HG02798 (cell line): ENCODE data around the gene CCT8.

ENCODE experiments used
- ATAC-seq: cut with Tn5 transposase; IDR thresholded peaks from one replicate; pipeline ENCODE4 v1.9.1; 2021; ENCODE audit warnings: mild to moderate bottlenecking; ENCODE audit not compliant: unreplicated experiment, poor library complexity

CCT8 gene, protein sequence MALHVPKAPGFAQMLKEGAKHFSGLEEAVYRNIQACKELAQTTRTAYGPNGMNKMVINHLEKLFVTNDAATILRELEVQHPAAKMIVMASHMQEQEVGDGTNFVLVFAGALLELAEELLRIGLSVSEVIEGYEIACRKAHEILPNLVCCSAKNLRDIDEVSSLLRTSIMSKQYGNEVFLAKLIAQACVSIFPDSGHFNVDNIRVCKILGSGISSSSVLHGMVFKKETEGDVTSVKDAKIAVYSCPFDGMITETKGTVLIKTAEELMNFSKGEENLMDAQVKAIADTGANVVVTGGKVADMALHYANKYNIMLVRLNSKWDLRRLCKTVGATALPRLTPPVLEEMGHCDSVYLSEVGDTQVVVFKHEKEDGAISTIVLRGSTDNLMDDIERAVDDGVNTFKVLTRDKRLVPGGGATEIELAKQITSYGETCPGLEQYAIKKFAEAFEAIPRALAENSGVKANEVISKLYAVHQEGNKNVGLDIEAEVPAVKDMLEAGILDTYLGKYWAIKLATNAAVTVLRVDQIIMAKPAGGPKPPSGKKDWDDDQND

DNA sequence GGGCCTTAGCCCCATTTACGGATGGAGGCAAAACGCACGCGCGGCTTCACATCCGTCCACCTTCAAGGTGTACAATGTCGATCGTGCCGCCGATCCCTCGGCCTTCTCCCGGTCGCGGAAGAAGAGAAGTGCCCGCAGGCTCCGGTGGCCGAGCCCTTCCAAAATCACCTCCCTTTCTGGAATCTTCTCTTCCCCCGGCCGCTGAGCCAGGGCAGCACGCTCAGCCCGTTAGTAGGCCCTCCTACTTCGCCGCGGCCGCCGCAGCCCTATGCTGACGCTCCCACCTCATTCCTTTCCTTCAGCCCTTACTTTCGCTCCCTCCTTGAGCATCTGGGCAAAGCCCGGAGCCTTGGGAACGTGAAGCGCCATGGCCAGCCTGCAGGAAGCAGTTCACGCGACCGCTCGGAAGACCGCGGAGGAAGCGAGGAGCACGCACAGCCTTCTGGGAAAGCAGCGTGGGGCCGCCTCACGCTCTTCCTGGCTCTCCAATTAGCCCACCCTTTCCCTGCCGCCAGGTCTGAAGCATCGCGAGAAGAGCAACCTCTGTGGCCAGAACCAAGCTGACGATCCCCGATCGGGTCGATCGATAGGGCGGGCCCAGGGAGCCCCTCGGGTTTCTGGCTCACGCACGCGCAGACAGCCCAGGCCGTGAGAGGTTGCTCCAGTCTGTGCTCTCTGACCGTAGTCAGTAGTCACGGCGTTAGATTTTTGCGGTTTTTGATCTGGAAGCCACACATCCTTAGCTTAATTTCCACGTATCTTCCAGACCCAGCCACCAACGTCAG is at the start of gene CCT8:
CCT8 (minus strand) TSS at position 427 of the 785 bp plus-strand sequence; CDS start at position 369, 58 bp downstream.
- peak; percentile 94 for ATAC-seq

DNA sequence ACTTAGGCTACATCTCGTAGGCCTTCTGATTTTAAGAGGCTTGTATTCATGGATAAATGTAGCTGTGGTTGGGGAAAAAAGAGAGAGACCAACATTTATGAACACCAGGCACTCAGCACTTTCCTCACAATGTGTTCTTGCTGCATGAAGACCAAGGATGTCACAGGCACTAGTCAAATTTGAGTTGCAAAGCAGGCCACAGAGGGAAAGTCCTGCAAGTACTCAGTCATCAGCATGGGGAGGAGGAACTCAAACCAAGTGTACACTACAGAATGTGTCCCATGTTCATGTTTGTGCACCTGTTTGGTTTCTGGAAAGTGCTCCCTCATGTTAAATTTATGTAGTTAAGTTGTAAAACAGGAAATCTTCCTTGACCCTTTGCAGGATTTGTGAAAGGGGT is 48.3 kb upstream of the CCT8 start:
- peak; percentile 74 for ATAC-seq

DNA sequence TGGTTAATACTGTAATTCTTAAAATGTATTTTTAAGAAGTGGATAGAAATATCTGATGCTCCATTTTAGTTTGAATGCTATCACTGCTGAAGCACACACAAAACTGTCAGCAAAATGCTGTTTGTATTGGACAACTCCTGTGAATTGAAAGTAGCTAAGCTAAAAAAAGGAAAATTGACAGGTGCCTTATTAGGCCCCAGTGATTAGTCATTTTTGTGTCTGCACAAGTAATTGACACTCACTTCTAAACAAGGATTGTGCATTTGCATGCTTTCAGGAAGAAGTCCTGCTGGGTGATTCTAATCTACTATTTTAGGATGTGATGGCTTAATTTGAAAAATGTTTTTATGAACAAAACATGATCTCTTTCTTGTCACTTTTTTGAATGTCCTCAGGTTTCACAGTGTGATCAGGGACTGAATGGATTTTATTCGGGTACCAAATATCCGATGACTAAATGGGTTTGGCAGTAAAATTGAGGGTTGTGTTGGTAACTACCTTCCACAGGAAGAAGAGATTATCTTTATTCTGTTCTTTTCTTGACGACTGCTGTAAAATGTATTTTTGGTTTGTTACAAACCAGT is 44.0 kb upstream of the CCT8 start:
- ATAC-seq = peak; percentile 49

DNA sequence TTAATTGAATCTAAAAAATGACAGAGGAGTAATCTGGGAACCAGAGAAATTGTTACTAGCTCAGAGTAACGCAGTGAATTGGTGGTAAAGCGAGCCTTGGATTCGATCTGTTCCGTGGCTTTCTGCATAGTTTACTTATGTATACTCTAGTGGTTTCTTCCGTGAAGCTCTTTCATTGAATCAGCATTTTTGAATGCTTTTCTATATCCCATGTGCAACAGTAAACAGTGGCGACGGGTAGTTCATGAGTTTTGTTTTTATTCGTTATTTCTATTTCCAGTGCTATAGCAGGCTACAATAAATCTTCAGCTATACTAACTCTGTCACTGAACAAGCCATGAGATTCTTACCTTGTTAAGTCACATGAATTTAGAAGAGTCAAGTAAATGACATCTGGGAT is 42.5 kb upstream of the CCT8 start:
- ATAC-seq = no peak

DNA sequence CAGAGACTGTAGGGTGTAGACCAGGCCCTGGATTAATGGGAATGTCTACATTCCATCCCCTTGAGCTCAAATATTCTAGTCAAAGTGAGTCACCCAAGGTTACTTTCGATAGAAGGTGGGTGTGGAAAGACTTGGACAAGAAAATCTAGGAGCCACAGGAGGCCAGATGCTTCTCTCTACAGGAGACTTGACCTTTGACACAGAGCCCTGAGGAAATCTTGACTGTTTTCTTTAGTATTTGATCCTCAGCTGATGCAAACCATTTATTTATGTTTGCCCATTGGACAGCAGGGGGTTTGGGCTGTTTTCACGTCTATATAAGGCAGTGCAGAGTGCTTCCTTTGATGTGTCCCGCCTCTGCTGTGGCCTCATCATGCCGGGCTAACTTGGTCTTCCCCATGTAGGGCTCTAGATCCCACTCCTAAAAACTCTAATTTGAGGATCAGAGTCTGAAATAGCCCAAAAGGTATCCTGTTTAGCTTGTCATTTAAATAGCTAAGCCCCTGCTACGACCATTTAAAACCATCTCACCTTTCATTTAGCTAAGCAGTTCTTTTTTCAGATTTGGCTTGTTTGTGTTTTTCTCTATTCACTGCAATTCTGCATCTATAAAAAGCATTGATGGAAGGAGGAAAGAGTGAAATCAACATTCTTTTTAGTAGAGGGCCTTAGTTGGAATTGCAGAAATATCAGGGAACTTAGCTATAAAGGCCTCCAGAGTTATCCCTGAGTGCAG is 41.5 kb upstream of the CCT8 start:
- ATAC-seq = no peak

DNA sequence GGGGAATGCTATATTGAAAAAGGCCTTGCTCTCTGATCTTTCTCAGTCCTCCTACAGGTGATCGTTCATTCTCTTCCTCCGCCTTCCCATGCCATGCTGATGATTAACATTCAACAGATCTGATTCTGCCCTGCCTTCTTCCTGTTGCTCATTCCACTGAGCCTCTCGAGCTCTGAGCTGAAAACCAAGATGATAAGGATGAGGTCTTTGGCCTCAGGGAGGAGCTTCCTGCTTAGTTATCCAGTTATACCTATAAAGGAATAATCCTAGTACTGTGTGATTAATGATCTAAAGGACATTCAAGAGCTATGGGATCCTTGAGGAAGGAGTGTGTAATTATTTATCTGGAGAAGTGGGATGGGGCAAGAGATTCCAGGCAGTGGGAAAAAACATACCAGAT is 31.8 kb upstream of the CCT8 start:
- ATAC-seq = no peak

DNA sequence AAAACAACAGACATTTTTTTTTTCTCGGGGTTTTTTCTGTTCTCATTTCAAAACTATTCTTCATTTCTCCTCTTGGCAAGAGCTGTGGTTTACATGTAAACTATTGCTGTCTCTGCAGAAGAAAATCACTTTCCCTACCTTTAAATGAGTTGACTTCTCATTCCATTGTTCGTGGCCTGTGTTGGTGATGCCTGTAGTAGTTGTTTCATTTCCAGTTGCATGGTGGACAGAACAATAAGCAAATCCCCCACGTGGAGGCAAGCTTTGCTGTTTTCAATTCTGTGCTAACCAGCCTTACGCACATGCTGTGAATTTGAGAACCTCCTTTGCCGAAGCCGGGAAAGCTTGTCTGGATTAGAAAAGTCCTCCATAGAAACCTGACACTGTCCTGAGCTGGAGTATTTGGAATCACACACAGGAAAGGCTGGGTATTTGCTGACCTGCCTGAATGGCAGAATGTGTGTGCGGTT is 30.8 kb upstream of the CCT8 start:
- ATAC-seq = peak; percentile 71

DNA sequence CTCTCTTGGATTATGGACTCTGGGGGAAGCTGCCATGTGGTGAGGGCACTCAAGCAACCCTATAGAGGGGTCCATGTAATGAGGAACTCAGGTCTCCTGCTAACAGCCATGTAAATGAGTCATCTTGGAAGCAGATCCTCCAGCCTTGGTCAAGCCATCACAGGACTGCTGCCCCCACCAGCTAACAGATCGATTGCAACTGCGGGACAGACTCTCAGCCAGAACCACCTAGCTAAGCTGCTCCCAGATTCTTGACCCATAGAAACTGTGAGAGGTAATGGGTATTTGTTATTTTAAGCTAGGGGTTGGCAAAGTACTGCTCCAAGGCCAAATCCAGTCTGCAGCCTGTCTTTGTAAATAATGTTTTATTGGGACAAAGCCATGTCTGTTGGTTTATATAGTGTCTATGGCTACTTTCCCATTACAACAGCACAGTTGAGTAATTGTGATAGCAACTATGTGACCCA is 29.4 kb upstream of the CCT8 start:
- ATAC-seq = no peak

DNA sequence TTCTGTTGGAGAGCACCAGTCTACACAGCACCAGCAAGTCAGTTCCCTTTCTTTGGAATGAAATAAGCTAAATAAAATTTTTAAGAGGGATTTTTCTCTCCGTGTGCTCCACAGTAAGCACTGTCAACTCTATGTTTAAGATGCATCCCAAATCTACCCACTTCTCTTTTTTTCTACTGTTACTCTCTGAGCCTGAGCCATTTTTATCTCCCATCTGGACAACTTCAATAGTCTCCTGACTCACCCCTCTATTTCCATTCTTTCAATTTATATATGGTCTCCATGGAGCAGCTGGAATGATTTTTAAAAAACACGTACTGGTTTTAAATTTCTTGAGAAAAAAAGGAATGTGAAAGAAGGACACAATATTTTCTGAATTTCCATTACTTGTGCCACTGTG is 24.7 kb upstream of the CCT8 start:
- ATAC-seq = no peak

DNA sequence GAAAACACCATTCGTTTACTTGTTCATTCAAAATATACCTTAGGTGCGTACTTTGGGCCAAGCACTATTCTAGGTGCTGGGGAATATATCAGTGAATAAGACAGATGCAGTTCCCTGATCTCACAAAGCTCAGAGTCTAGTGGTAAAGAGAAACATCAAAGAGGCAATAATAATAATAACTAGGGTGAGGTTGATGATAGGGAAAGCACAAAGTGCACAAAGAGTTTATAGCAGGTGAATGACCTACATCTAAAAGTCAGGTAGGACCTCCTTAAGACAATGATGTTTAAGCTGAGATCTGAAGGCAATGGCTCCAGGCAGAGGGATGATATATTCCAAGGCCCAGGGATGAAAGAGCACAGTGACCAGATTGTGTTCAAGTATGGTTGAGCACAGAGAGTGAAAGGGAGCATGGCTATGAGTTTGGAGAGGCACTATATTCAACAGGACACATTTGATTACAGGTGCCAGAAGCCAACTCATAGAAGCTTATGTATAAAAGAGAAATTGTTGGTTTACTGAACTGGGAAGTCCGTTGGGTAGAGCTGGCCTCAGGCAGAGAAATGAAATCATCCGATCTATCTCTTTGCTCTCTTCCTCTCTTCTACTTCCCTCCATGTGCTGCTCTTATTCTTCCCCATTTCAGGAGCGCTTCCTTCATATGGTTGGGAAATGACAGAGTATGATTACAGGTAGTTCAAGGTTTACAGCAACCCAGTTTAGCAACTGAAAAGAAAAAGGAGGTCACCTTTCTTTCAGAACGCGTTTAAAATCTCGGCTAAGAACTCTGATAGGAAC is 23.0 kb upstream of the CCT8 start:
- ATAC-seq = no peak

DNA sequence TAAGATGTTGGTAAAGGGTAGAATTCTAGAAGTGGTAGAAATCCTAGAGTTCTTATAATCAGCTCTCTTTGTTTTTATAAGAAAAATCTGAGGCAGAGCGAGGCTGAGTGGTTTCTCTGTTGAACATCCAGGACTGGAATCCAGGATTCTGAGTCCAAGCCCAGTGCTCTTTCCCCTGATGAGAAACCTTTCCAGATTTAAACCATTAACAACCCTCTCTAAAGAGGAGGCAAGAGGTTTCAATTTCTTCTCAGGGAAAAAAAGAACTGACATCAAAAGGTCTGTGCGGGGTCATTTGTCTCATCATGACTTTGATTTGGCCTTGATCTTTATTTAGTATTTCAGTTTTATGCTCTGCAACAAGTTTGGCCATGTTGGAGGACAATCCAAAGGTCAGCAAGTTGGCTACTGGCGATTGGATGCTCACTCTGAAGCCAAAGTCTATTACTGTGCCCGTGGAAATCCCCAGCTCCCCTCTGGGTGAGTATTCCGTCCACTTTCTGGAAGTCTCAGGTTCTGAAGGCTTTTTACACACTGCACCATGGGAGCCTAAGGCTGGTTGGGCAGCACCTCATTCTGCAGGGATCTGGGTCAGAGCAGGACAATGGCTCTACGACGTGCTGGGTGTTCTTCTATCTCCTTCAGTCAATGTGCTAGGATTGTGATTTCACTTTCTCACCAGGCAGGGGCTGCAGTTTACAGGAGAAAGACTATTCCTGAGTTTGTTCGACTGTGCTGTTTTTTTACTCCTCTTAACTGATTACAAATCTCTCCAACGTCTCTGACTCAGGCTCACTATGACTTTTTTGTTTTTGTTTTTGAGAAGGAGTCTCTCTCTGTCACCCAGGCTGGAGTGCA is 18.9 kb upstream of the CCT8 start:
- ATAC-seq = no peak

DNA sequence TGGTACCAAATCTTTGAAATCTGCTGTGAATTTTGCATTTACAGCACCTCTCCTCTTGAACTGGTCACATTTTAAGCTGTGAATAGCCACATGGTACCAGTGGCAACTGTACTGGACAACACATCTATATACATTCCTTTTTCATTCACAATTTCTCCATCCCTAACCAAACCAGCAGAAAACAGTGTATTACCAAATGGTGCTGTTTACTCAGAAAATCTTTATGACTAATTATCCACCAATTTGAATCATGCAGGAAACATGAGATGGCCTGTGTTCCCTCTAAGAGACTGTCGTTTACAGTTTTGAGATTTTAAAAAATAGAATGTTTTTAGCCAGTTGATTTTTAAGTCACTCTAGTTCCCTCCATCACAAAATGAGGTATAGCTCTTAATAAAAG is 17.6 kb upstream of the CCT8 start:
- no peak for ATAC-seq

DNA sequence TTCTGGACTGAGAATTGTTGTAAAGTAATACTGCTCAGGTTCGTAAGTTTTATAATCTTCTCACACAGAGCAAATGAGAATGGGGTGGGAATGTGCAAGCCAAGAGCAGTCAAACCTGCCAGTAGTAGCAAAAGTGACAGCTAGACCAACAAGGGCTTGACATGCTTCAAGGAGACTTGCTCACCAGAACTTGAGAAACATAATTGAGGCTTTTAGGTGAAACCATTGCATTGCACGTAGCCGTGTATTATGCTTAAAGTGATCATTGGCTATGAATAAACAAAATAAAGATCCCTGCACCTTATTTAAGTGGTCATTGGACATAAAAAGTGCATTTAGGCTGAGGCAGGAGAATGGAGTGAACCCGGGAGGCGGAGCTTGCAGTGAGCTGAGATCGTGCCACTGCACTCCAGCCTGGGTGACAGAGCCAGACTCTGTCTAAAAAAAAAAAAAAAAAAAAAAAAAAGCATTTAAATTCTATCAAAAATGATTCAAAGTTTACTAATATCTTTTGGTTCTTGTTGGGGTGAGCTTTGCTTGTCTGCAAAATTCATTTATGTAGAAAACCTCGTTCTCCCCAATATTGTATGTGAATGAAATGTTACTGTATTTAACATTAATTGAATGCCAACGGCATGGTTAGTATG is 11.8 kb upstream of the CCT8 start:
- no peak for ATAC-seq

DNA sequence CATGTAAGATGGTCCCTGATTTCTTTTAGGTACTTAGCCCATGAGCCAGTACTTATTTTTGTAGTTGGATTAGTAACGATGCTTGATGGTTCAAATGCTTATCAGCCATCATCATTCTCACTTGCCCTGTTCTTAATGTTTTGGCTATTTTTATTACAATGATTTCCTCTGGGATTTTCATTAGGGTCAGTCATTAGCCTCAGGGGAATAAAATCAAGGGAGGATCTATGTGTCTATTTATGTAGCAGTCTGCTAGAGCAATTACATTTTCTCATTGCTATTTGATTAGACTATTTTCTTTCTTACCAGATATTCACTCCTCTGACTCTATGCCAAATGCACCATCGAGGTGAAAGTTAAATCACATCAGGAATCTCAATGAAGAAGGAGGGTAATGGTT is 10.9 kb upstream of the CCT8 start:
- ATAC-seq = no peak

DNA sequence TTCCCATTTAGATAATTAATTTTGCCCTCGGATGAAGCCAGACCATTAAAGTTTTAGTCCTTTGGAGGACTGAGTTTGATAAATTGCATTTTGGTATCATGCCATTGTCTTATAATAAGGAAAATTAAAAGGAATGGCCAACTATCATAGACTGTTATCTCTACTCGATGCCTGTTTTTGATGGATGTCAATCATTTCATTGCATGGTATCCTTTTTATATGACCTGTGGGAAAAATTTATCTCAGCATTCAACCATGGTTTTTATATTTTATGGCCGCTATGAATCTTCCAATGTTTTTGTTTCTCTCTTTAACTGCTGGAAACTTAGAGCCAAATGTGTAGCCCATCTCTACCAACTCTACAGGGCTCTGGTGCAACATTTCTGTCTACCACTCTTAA is 9.9 kb upstream of the CCT8 start:
- no peak for ATAC-seq

DNA sequence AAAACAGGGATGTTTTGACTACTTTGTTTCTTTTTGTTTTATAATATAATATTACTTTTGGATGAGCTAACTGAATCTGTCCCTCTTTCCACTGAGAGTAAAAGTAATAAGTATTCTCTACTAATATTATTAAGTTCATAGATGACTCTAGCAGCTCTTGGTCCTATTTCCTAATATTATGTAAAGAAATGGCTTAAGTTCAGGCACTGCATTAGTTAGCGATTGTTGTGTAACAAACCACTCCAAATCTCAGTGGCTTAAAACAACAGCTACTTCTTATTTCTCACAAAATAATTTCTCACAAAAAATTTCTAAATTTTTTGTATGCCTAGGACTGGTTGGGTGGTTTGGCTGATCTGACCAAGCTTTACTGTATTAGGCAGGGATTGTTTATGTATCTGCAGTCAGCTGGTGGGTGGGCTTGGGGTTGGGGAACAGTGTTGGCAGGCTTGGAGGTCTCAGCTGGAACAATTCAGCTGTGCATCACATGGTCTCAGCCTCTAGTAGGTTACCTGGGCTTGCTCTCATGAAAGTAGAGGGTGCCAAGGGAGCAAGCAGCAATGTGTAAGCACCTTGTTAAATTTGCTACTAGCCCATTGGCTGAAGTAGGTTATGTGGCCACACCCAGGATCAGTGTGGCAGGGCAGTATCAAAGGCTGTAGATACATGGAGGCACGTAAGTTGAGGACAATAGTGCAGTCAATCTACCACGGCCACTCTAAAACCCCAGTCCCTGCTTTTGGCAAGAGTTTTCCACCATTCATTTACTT is 8.8 kb upstream of the CCT8 start:
- no peak for ATAC-seq

DNA sequence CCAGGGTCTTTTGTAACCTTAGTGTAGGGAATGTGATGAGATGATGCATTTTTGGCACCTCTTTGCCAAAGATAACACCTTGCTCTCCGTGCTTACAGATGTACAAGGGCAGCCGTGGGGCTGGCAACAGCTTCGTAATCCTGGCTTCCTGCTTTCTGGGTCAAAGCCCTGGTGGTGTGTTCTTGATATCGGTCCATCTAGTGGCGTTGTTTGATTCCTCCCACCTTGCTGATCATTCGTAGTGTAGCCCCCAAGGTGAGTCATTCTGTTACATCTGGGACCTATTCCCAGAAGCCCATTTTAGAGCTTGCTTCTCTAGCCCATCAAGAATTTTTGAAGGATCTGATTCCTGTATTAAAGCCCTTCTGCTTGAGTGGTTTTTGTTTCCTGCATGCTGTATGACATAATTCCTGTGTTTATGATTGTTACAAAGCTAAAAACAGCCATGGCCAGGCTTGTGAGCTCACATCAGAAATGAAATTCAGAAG is 7.0 kb upstream of the CCT8 start:
- no peak for ATAC-seq
